ENCODE measurements around the gene INSYN2B.

The INSYN2B gene

GRCh38 chr5:169980418-169981053 lies at the start of gene INSYN2B:
Gene INSYN2B, minus strand, starts transcription at chr5:169980495. Its CDS starts 96,597 bp downstream, at chr5:169883898.
- H3K4me1 Mint-ChIP-seq, result no peaks in the 10 kb centered on the region
- no peaks in the 10 kb centered on the region for H3K9me3 Mint-ChIP-seq
- ATAC-seq, result peak; percentile 54
- H3K27ac Mint-ChIP-seq, result no peak within 1 kb of the TSS
- H3K4me3 Mint-ChIP-seq, result no peak within 1 kb of the TSS
- H3K27me3 Mint-ChIP-seq, result no peaks in the 10 kb centered on the region
- DNase-seq, result peak; percentile 6 to 29

- H3K4me1 Mint-ChIP-seq, result no peaks in the 10 kb centered on the region
- H3K27me3 Mint-ChIP-seq, result no peaks in the 10 kb centered on the region
- no peak overlapping the region for H3K27ac Mint-ChIP-seq
- H3K9me3 Mint-ChIP-seq, result no peaks in the 10 kb centered on the region
- DNase-seq (no peak), ATAC-seq (no peak)
- H3K4me3 Mint-ChIP-seq, result no peak overlapping the region
Observed at GRCh38 chr5:170028124-170028523, 47.8 kb upstream of the INSYN2B start.

- Mint-ChIP-seq H3K4me3 (no peak overlapping the region), H3K9me3 (no peaks in the 10 kb centered on the region), H3K4me1 (no peaks in the 10 kb centered on the region), H3K27ac (no peak overlapping the region), H3K27me3 (no peaks in the 10 kb centered on the region)
- no peak for ATAC-seq
- no peak for DNase-seq
Observed at GRCh38 chr5:170025853-170026252, 45.6 kb upstream of the INSYN2B start.

GRCh38 chr5:170021506-170021905 lies 41.2 kb upstream of the INSYN2B start:
- H3K4me3 Mint-ChIP-seq, result no peak overlapping the region
- ATAC-seq (no peak), DNase-seq (no peak)
- no peaks in the 10 kb centered on the region for H3K4me1 Mint-ChIP-seq
- peak overlapping the region in 1 of 2 donors; percentile 16 for H3K27ac Mint-ChIP-seq
- H3K9me3 Mint-ChIP-seq, result no peaks in the 10 kb centered on the region
- H3K27me3 Mint-ChIP-seq, result no peaks in the 10 kb centered on the region

- H3K27ac Mint-ChIP-seq, result no peak overlapping the region
- H3K9me3 Mint-ChIP-seq, result no peaks in the 10 kb centered on the region
- H3K27me3 Mint-ChIP-seq, result no peaks in the 10 kb centered on the region
- no peaks in the 10 kb centered on the region for H3K4me1 Mint-ChIP-seq
- ATAC-seq, result no peak
- no peak overlapping the region for H3K4me3 Mint-ChIP-seq
- DNase-seq, result no peak
Observed at GRCh38 chr5:170020423-170020822, 40.1 kb upstream of the INSYN2B start.

- H3K4me3 Mint-ChIP-seq, result no peak overlapping the region
- no peak for ATAC-seq
- no peak for DNase-seq
- no peaks in the 10 kb centered on the region for H3K4me1 Mint-ChIP-seq
- no peaks in the 10 kb centered on the region for H3K27me3 Mint-ChIP-seq
- H3K27ac Mint-ChIP-seq, result no peak overlapping the region
- H3K9me3 Mint-ChIP-seq, result no peaks in the 10 kb centered on the region
Observed at GRCh38 chr5:170012622-170013021, 32.3 kb upstream of the INSYN2B start.

- H3K4me3 Mint-ChIP-seq, result no peak overlapping the region
- H3K4me1 Mint-ChIP-seq, result no peaks in the 10 kb centered on the region
- DNase-seq (no peak), ATAC-seq (no peak)
- no peaks in the 10 kb centered on the region for H3K27me3 Mint-ChIP-seq
- H3K9me3 Mint-ChIP-seq, result no peaks in the 10 kb centered on the region
- H3K27ac Mint-ChIP-seq, result no peak overlapping the region
Observed at GRCh38 chr5:170011751-170012150, 31.5 kb upstream of the INSYN2B start.

GRCh38 chr5:170010595-170010994 lies 30.3 kb upstream of the INSYN2B start:
- ATAC-seq (no peak), DNase-seq (no peak)
- Mint-ChIP-seq H3K9me3 (no peaks in the 10 kb centered on the region), H3K4me3 (no peak overlapping the region), H3K27ac (no peak overlapping the region), H3K4me1 (no peaks in the 10 kb centered on the region), H3K27me3 (no peaks in the 10 kb centered on the region)

- Mint-ChIP-seq H3K27ac (no peak overlapping the region), H3K4me1 (no peaks in the 10 kb centered on the region), H3K9me3 (peaks cover 0 to 5% of the 10 kb centered on the region in 2 donors), H3K27me3 (no peaks in the 10 kb centered on the region), H3K4me3 (no peak overlapping the region)
- no peak for DNase-seq
- no peak for ATAC-seq
Observed at GRCh38 chr5:170008376-170008775, 28.1 kb upstream of the INSYN2B start.

- H3K4me3 Mint-ChIP-seq, result no peak overlapping the region
Observed at GRCh38 chr5:170006021-170006420, 25.7 kb upstream of the INSYN2B start.

GRCh38 chr5:170000155-170000554 lies 19.9 kb upstream of the INSYN2B start:
- H3K4me3 Mint-ChIP-seq, result no peak overlapping the region
- DNase-seq (no peak), ATAC-seq (no peak)
- no peaks in the 10 kb centered on the region for H3K27me3 Mint-ChIP-seq
- no peak overlapping the region for H3K27ac Mint-ChIP-seq
- H3K9me3 Mint-ChIP-seq, result peaks cover 8 to 9% of the 10 kb centered on the region in 2 donors
- H3K4me1 Mint-ChIP-seq, result no peaks in the 10 kb centered on the region

More at GRCh38 chr5:170006021-170006420, 25.7 kb upstream of the INSYN2B start:
- ATAC-seq (no peak), DNase-seq (no peak)
- Mint-ChIP-seq H3K27ac (no peak overlapping the region), H3K27me3 (no peaks in the 10 kb centered on the region), H3K9me3 (peaks cover 8 to 9% of the 10 kb centered on the region in 2 donors), H3K4me1 (no peaks in the 10 kb centered on the region)

GRCh38 chr5:169999621-170000020 lies 19.3 kb upstream of the INSYN2B start:
- H3K4me1 Mint-ChIP-seq, result no peaks in the 10 kb centered on the region
- no peak overlapping the region for H3K27ac Mint-ChIP-seq
- H3K4me3 Mint-ChIP-seq, result no peak overlapping the region
- DNase-seq (no peak), ATAC-seq (no peak)
- no peaks in the 10 kb centered on the region for H3K27me3 Mint-ChIP-seq
- peaks cover 8 to 9% of the 10 kb centered on the region in 2 donors for H3K9me3 Mint-ChIP-seq

- H3K9me3 Mint-ChIP-seq, result peaks cover 0 to 8% of the 10 kb centered on the region in 2 donors
- H3K4me3 Mint-ChIP-seq, result no peak overlapping the region
- DNase-seq (no peak), ATAC-seq (no peak)
- H3K27ac Mint-ChIP-seq, result no peak overlapping the region
- H3K4me1 Mint-ChIP-seq, result no peaks in the 10 kb centered on the region
- H3K27me3 Mint-ChIP-seq, result no peaks in the 10 kb centered on the region
Observed at GRCh38 chr5:169997798-169998197, 17.5 kb upstream of the INSYN2B start.

GRCh38 chr5:169993485-169993790 lies 13.1 kb upstream of the INSYN2B start:
- H3K4me1 Mint-ChIP-seq, result no peaks in the 10 kb centered on the region
- H3K27ac Mint-ChIP-seq, result no peak overlapping the region
- no peak for DNase-seq
- no peak overlapping the region for H3K4me3 Mint-ChIP-seq
- no peak for ATAC-seq
- H3K9me3 Mint-ChIP-seq, result no peaks in the 10 kb centered on the region
- H3K27me3 Mint-ChIP-seq, result no peaks in the 10 kb centered on the region

GRCh38 chr5:169992789-169993484 lies 12.6 kb upstream of the INSYN2B start:
- DNase-seq, result no peak
- Mint-ChIP-seq H3K27me3 (no peaks in the 10 kb centered on the region), H3K4me1 (no peaks in the 10 kb centered on the region), H3K27ac (no peak overlapping the region), H3K9me3 (no peaks in the 10 kb centered on the region), H3K4me3 (no peak overlapping the region)
- ATAC-seq, result no peak

- Mint-ChIP-seq H3K4me1 (no peaks in the 10 kb centered on the region), H3K27me3 (no peaks in the 10 kb centered on the region), H3K27ac (no peak overlapping the region), H3K4me3 (no peak overlapping the region), H3K9me3 (no peaks in the 10 kb centered on the region)
- ATAC-seq (no peak), DNase-seq (no peak)
Observed at GRCh38 chr5:169991115-169991869, 11.0 kb upstream of the INSYN2B start.

All from stimulated activated naive CD8-positive, alpha-beta T cell treated with anti-CD3 and anti-CD28 coated beads, Interleukin-15, amount 100 ng/mL, for 72 hours (primary cell).